NCI-H128 (cell line): ENCODE measurements around the gene NAV2.

Source experiments
- DNase-seq: peaks from one replicate; lab custom pipeline; 2025; ENCODE audit not compliant: unreplicated experiment; lab: John Stamatoyannopoulos, UW

The NAV2 gene

DNA sequence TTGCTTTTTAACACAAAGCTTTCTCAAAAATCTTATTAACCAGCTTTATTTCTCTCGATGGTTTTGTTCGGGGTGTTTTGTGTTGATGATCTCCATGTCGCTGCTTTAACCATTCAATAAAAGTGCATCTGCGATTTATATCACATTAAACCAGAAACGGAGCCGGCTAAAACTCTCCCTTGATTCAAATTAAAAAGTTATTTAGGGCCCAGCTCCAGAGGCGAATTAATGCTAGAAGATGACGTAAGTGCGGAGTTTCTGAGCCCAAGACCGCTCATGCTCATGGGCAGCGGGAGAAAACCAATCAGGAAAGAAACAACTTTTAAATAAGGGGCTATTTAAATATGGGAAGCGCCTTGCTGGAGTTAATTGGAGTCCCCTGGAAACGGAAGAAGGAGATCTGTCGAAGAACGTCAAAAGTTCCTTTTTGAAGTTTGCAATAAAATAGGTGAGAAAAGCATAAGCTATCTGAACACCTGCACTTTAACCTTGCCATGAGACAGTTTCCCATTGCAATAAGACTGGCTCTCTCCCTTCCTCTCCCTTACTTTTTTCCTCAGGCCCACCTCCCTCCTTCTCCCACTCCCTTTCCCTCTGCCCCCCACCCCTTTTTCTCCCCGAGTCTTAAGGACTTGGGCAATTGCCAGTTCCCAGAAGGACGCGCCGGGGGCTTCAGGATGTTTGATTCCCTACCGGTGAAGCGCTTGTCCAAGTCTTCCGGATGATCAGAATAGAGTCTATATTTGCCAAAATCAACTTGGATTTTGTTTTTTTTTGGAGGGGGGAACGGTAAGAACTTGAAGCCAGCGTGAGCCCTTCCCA, 449.5 kb downstream of the NAV2 start:
- no peak for DNase-seq

DNA sequence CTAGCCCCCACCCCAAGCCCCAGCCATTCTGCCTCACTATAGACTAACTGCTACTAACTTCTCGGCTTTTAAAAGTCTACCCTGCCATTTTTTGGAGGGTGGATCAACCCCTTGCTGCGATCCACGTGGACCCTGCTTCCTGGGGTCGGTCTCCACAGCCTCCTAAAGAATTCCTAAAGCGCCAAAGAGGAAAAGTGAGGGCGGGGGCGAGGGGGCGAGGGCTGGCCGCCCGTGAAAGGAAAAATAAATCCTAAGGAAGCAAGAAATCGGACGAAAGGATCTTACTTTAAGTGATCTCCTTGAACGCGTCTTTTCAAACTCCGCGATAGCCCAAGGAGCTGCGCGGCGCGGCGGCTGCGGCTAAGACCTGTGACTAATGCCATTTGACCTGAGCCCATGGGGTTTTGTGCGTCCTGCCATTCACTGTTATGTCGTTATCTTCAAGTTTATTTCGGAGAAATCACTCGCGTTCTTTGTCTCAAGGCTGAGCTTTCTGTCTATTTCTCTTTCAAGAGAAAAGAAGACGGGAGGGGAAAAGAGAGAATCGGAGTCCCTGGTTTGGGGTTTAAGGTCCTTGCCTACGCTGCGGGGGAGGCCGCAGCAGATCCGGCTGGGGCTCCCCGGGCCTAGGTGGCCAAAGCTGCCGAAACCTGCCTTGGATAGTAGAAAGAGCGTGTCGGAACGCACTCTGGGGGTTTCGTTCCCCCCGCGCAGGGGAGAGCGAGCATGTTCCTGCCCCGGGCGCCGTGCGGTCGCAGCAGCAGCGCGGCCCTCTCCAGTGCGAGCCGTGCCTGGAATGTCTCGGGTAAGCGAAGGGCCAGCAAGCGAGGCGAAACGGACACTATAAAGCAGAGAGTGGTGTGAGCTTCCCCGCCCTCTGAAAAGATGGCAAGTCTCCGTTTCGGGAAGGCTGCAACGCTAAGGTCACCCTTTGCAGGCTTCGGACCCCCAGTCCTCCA, 450.5 kb downstream of the NAV2 start:
- DNase-seq = no peak

DNA sequence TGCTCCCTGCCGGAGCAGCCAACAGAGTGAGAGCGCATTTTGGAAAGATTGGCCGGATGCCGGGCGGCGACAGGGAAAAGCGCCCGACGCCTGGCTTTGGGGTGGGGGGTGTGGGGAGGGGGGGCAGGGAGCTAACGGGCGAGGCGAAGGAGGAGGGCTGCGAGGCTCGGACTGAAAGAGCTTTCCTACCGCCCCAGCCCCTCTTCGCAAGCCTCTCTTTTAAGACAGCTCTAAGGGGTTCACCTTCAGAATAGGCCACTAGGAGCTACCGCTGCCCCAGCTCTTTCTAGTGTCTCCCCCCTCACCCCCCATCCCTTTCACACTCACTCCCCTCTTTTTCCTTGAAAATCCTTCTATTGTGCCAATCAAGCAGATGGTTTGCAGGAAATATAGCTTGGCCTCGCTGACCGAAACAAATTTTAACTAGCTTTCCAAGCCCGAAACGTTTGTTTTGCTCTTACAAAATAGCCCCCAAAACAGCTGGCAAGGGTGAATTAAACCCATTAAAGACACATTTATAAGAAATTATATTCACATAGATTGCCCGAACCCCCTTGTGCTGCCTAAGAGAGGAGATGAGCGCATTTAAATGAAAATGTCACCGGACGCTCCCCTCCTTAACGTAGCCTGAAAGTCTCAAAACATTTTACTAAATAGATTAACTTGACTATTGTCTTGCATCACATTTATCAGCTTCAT, 451.3 kb downstream of the NAV2 start:
- DNase-seq = no peak
